Heart right ventricle (tissue), 16 donors: Measurements from ENCODE around the gene PLPPR5. TPM values are rescaled to one million over a fixed set of nuclear protein-coding genes. Genes with fewer than 3 reads are reported as not detected.

Source experiments
- ATAC-seq, 8 donors: fragments of 200-7000 bp; cut with Tn5 transposase; one replicate each; pipeline ENCODE4 v1.9.1; 2020; ENCODE audit warnings: mild to moderate bottlenecking in 8 of 8, moderate library complexity in 8 of 8, moderate number of reproducible peaks in 1 of 8
- DNase-seq, 2 donors: peaks; one replicate each; pipeline ENCODE4 v3.0.0-alpha.2; 2020
- H3K27ac ChIP-seq, 10 donors: fragments of 200-600 bp; sonication (generic) in 2 of 10; one replicate each; pipeline versions ENCODE4 v1.5.0 to v1.8.0; 2020 to 2022; ENCODE audit warnings: mild to moderate bottlenecking in 3 of 10
- H3K27me3 ChIP-seq, 7 donors: fragments of 200-600 bp; one replicate each; pipeline ENCODE4 v1.8.0; 2021 to 2022; ENCODE audit warnings: mild to moderate bottlenecking in 2 of 7
- H3K36me3 ChIP-seq, 9 donors: fragments of 200-600 bp; sonication (generic) in 1 of 9; one replicate each; pipeline versions ENCODE4 v1.5.0 to v1.8.0; 2020 to 2022; ENCODE audit warnings: mild to moderate bottlenecking in 2 of 9
- H3K4me1 ChIP-seq, 9 donors: fragments of 200-600 bp; sonication (generic) in 1 of 9; one replicate each; pipeline versions ENCODE4 v1.5.0 to v1.8.0; 2020 to 2022; ENCODE audit warnings: mild to moderate bottlenecking in 4 of 9
- H3K4me3 ChIP-seq, 10 donors: fragments of 200-600 bp; sonication (generic) in 2 of 10; one replicate each; pipeline versions ENCODE4 v1.5.0 to v1.8.0; 2020 to 2022; ENCODE audit warnings: mild to moderate bottlenecking in 7 of 10, moderate library complexity in 2 of 10
- H3K9me3 ChIP-seq, 11 donors: fragments of 200-600 bp in 10 of 11; sonication (generic) in 2 of 11; one replicate each; pipeline versions ENCODE4 v1.5.0 to v1.8.0; 2013 to 2022; ENCODE audit warnings: mild to moderate bottlenecking in 2 of 11, control low read depth in 1 of 11, moderate library complexity in 1 of 11
- WGBS, 2 donors: extraction: QIAGEN DNeasy Blood & Tissue Kit; methylation state at CpG; one replicate each; pipeline ENCODE4 v1.1.7; 2013; ENCODE audit warnings: inconsistent platforms in 1 of 2; 5-methylcytosine and 5-hydroxymethylcytosine counted together
- intact Hi-C, 10 donors: fragments of 100-400 bp; cut with DNase I; formaldehyde crosslinking; loops; one replicate each; pipeline versions ENCODE4 v1.11.1 to v1.14.2; 2022
- polyA plus RNA-seq, 2 donors: library from polyadenylated mRNA; stranded (reverse); fragments of 200-250 nt; gene quantifications; one replicate each; pipeline ENCODE4 v1.2.3, GENCODE V29; 2013
- total RNA-seq, 10 donors: library from RNA; stranded (reverse); fragmentation: NEBNext Ultra II Directional in 3 of 10; extraction: Animal tissue kit (Norgen Biotek cat#: 25700) in 3 of 10; gene quantifications; one replicate each; pipeline versions ENCODE4 v1.2.1 to v1.2.4, GENCODE V29; 2021 to 2023
- TF ChIP-seq, protein P1 (sequence below), 9 donors: fragments of 200-600 bp; sonication (generic) in 2 of 9; IDR thresholded peaks; one replicate each; pipeline versions ENCODE4 v1.5.0 to v1.8.0; 2021 to 2022; ENCODE audit warnings: antibody characterized with exemption in 9 of 9, mild to moderate bottlenecking in 5 of 9, moderate library complexity in 1 of 9
- donor health status: Arrhythmogenic right ventricular cardiomyopathy.
- donor health status: ischemic (EF 13 %, LVEDD 7.1; RV severe dilation, severe dysfunction).
- donor health status: healthy with polysubstance abuse.
- donor health status: DM: no; HTN: yes; CAD: no.
- donor health status: DM: no; HTN: no; CAD: no.
- donor health status: ischemic (EF 25% LVEDD 6.9; RV normal size, moderate dysfunction).
- donor health status: ischemic (EF 25% LVEDD 5.7; RV mildly dilated, moderate dysfunction).
- donor health status: healthy.
- donor health status: DM: yes; HTN: yes; CAD: no.
- donor health status: Ischemic cardiomyopathy.
- donor health status: ischemic (EF 35%, LVEDD 5.7; RV mildly dilated, moderate dysfunction).
- donor health status: nonischemic (EF 11% LVEDD 7.7; RV severe dilation, severe dysfunction).
- donor health status: DM: yes; HTN: yes; CAD: no.
- donor health status: PGD.
- donor health status: ischemic (EF 29% LVEDD 5.4; RV normal size, mild dysfunction).
- donor health status: nonischemic (EF 23%, LVEDD 6.1; RV moderate dilation, normal function).

The PLPPR5 gene
- total and polyA plus RNA-seq, 12 donors, result 0.08 TPM; not detected in 11

GRCh38 chr1:98926597-98926996, 78.1 kb downstream of the PLPPR5 start:
- intact Hi-C loops, result no loop called here
- Histone ChIP-seq H3K4me1 (no peaks in the 10 kb centered on the region), H3K9me3 (no peaks in the 10 kb centered on the region), H3K36me3 (no peaks in the 10 kb centered on the region), H3K4me3 (no peak overlapping the region), H3K27ac (no peak overlapping the region), H3K27me3 (no peaks in the 10 kb centered on the region)
- TF ChIP-seq, protein P1, sequence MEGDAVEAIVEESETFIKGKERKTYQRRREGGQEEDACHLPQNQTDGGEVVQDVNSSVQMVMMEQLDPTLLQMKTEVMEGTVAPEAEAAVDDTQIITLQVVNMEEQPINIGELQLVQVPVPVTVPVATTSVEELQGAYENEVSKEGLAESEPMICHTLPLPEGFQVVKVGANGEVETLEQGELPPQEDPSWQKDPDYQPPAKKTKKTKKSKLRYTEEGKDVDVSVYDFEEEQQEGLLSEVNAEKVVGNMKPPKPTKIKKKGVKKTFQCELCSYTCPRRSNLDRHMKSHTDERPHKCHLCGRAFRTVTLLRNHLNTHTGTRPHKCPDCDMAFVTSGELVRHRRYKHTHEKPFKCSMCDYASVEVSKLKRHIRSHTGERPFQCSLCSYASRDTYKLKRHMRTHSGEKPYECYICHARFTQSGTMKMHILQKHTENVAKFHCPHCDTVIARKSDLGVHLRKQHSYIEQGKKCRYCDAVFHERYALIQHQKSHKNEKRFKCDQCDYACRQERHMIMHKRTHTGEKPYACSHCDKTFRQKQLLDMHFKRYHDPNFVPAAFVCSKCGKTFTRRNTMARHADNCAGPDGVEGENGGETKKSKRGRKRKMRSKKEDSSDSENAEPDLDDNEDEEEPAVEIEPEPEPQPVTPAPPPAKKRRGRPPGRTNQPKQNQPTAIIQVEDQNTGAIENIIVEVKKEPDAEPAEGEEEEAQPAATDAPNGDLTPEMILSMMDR (IDR thresholded peaks at IDR 0.05), result no peak
- no peak for DNase-seq
- no peak for ATAC-seq
- 78 to 85% methylated on average over 4 of the region's 4 CpGs for WGBS, 2 donors

- H3K4me1 ChIP-seq, result no peaks in the 10 kb centered on the region
- no peak overlapping the region for H3K4me3 ChIP-seq
- no peak for DNase-seq
- no peak for ATAC-seq
- TF ChIP-seq, protein P1 (IDR thresholded peaks at IDR 0.05), result no peak
- WGBS, 2 donors, result 75 to 79% methylated on average over 1 of the region's 1 CpG
- H3K27ac ChIP-seq, result no peak overlapping the region
- intact Hi-C loops, result no loop called here
- H3K27me3 ChIP-seq, result no peaks in the 10 kb centered on the region
- no peaks in the 10 kb centered on the region for H3K9me3 ChIP-seq
- H3K36me3 ChIP-seq, result no peaks in the 10 kb centered on the region
Measured at GRCh38 chr1:98924977-98925376, 79.7 kb downstream of the PLPPR5 start.

DNA sequence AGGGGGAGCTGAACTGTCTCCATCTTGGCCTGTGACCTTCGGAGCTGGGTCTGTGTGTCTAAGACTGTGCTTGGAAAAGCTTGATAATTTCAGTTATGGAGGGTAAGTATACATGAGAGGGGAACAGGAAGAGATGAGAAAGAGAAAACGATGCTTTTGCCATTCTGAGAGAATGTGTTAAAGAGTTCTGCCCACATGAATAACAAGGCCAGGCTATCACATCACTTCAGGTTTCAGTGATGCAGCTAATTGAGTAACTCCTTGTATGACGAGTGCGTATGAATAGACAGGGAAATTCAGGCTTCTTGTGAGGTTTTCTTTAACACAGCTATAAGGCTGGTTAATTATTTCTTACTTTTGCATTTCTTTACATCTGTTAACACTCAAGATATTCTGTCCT, 81.0 kb downstream of the PLPPR5 start:
- intact Hi-C loops, result no loop called here
- ATAC-seq (no peak), DNase-seq (no peak)
- H3K27me3 ChIP-seq, result no peaks in the 10 kb centered on the region
- no peak overlapping the region for H3K4me3 ChIP-seq
- no peaks in the 10 kb centered on the region for H3K4me1 ChIP-seq
- no peaks in the 10 kb centered on the region for H3K36me3 ChIP-seq
- TF ChIP-seq, protein P1 (IDR thresholded peaks at IDR 0.05), result no peak
- no peak overlapping the region for H3K27ac ChIP-seq
- 81 to 82% methylated on average over 4 of the region's 4 CpGs for WGBS, 2 donors
- H3K9me3 ChIP-seq, result no peaks in the 10 kb centered on the region

DNA sequence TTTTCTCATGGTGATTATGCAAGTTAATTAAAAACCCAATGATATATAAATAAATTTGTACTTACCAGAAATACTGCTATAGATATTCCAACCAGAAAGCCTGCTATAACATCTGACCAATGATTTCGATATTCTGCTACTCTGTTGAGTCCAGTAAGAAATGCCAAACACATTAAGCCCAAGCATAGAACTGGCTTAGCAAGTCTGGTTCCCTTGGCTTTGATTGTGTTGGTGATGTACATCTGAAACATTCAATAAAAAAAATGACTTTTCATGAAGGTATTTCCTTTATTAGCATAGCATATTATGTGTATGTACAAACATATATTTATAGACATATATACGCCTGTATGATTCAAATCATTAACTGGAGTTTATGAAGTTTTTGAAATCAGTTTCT, 82.8 kb downstream of the PLPPR5 start:
- intact Hi-C loops, result no loop called here
- 90 to 94% methylated on average over 2 of the region's 2 CpGs for WGBS, 2 donors
- H3K36me3 ChIP-seq, result no peaks in the 10 kb centered on the region
- H3K4me1 ChIP-seq, result no peaks in the 10 kb centered on the region
- no peaks in the 10 kb centered on the region for H3K9me3 ChIP-seq
- no peaks in the 10 kb centered on the region for H3K27me3 ChIP-seq
- TF ChIP-seq, protein P1 (IDR thresholded peaks at IDR 0.05), result no peak
- no peak overlapping the region for H3K4me3 ChIP-seq
- ATAC-seq (no peak), DNase-seq (no peak)
- H3K27ac ChIP-seq, result no peak overlapping the region
